Heart left ventricle (tissue), 16 donors: ENCODE results near the gene UTP18. TPM values are rescaled to one million over a fixed set of nuclear protein-coding genes. Genes with fewer than 3 reads are reported as not detected.

ENCODE experiments used
- ATAC-seq, 4 donors: fragments of 200-7000 bp; cut with Tn5 transposase; one replicate each; pipeline ENCODE4 v1.9.1; 2020 to 2022; ENCODE audit warnings: moderate library complexity in 4 of 4, mild to moderate bottlenecking in 3 of 4, moderate number of reproducible peaks in 1 of 4
- DNase-seq, 5 donors: peaks; one replicate each; pipeline ENCODE4 v3.0.0-alpha.2; 2020
- H3K27ac ChIP-seq, 12 donors: fragments of 200-600 bp; sonication (generic) in 4 of 12; one replicate each; pipeline versions ENCODE4 v1.5.0 to v1.8.0; 2016 to 2022; ENCODE audit warnings: mild to moderate bottlenecking in 2 of 12
- H3K27me3 ChIP-seq, 9 donors: fragments of 200-600 bp; sonication (generic) in 2 of 9; one replicate each; pipeline versions ENCODE4 v1.5.1 to v1.8.0; 2016 to 2022; ENCODE audit warnings: mild to moderate bottlenecking in 3 of 9
- H3K36me3 ChIP-seq, 9 donors: fragments of 200-600 bp; sonication (generic) in 2 of 9; one replicate each; pipeline versions ENCODE4 v1.5.0 to v1.8.0; 2018 to 2022; ENCODE audit warnings: mild to moderate bottlenecking in 2 of 9
- H3K4me1 ChIP-seq, 12 donors: fragments of 200-600 bp; sonication (generic) in 4 of 12; one replicate each; pipeline versions ENCODE4 v1.5.0 to v1.8.0; 2016 to 2022; ENCODE audit warnings: mild to moderate bottlenecking in 3 of 12
- H3K4me3 ChIP-seq, 12 donors: fragments of 200-600 bp; sonication (generic) in 4 of 12; one replicate each; pipeline versions ENCODE4 v1.5.0 to v1.8.0; 2017 to 2022; ENCODE audit warnings: mild to moderate bottlenecking in 9 of 12, moderate library complexity in 4 of 12
- H3K9me3 ChIP-seq, 12 donors: fragments of 200-600 bp; sonication (generic) in 4 of 12; one replicate each; pipeline versions ENCODE4 v1.5.0 to v1.8.0; 2016 to 2022; ENCODE audit warnings: mild to moderate bottlenecking in 1 of 12
- CTCF ChIP-seq, 12 donors: fragments of 200-600 bp; sonication (generic) in 4 of 12; IDR thresholded peaks; one replicate each; pipeline versions ENCODE4 v1.5.0 to v1.8.0; 2018 to 2022; ENCODE audit warnings: antibody characterized with exemption in 12 of 12, mild to moderate bottlenecking in 5 of 12
- POLR2A ChIP-seq, 2 donors: fragments of 450-650 bp; IDR thresholded peaks; one replicate each; pipeline ENCODE4 v1.6.1; 2017; ENCODE audit warnings: antibody characterized with exemption in 2 of 2, mild to moderate bottlenecking in 2 of 2, moderate library complexity in 2 of 2
- WGBS, 4 donors: extraction: QIAGEN DNeasy Blood & Tissue Kit in 2 of 4; methylation state at CpG; one replicate each; pipeline versions ENCODE4 v1.1.5 to v1.1.7; 2013 to 2018; 5-methylcytosine and 5-hydroxymethylcytosine counted together
- intact Hi-C, 10 donors: fragments of 100-400 bp; cut with DNase I; formaldehyde crosslinking; loops; one replicate each; pipeline versions ENCODE4 v1.11.1 to v1.14.2; 2022
- polyA plus RNA-seq, 2 donors: library from polyadenylated mRNA; stranded (reverse); fragments of 200-250 nt; gene quantifications; one replicate each; pipeline ENCODE4 v1.2.3, GENCODE V29; 2013
- total RNA-seq, 9 donors: library from RNA; depleted of rRNA in 2 of 9; stranded (reverse); fragments of >200 nt in 2 of 9; fragmentation: NEBNext Ultra II Directional in 3 of 9; extraction: Animal tissue kit (Norgen Biotek cat#: 25700) in 3 of 9; gene quantifications; one replicate each; pipeline versions ENCODE4 v1.1.0 to v1.2.4, GENCODE V29; 2016 to 2023
- donor health status: ischemic (EF 13 %, LVEDD 7.1; RV severe dilation, severe dysfunction).
- donor health status: healthy with polysubstance abuse.
- donor health status: DM: no; HTN: yes; CAD: no.
- donor health status: DM: no; HTN: no; CAD: no.
- donor health status: ischemic (EF 25% LVEDD 6.9; RV normal size, moderate dysfunction).
- donor health status: ischemic (EF 25% LVEDD 5.7; RV mildly dilated, moderate dysfunction).
- donor health status: healthy.
- donor health status: DM: yes; HTN: yes; CAD: no.
- donor health status: ischemic (EF 35%, LVEDD 5.7; RV mildly dilated, moderate dysfunction).
- donor health status: nonischemic (EF 11% LVEDD 7.7; RV severe dilation, severe dysfunction).
- donor health status: DM: yes; HTN: yes; CAD: no.
- donor health status: PGD.
- donor health status: ischemic (EF 29% LVEDD 5.4; RV normal size, mild dysfunction).
- donor health status: nonischemic (EF 23%, LVEDD 6.1; RV moderate dilation, normal function).

Gene UTP18
- total and polyA plus RNA-seq, 11 donors, result 5.3 to 16.7 (median 8.1) TPM

- WGBS, 4 donors, result 1 to 2% (median 1%) methylated on average over 15 to 18 of the region's 18 CpGs
- Histone ChIP-seq H3K4me1 (peaks cover 6 to 71% (median 47%) of the 10 kb centered on the region in 12 donors), H3K27me3 (no peaks in the 10 kb centered on the region), H3K9me3 (no peaks in the 10 kb centered on the region), H3K27ac (peak overlapping the region; percentile 90 to 99 (median 96)), H3K36me3 (peaks cover 0 to 56% (median 31%) of the 10 kb centered on the region in 9 donors), H3K4me3 (peak overlapping the region; percentile 70 to 100 (median 90))
- TF ChIP-seq CTCF (IDR thresholded peaks at IDR 0.05) (no peak), POLR2A (IDR thresholded peaks at IDR 0.05) (no peak)
- intact Hi-C loops, result no loop called here
- DNase-seq (peak in 3 of 5 donors; percentile 11 to 31 (median 21)), ATAC-seq (no peak)
These were observed 1.4 kb upstream of the UTP18 start for GRCh38 chr17:51258756-51259563.

- peaks cover 0 to 56% (median 31%) of the 10 kb centered on the region in 9 donors for H3K36me3 ChIP-seq
These were observed 646 bp upstream of the UTP18 start, which contains the start of gene MBTD1 for GRCh38 chr17:51259564-51260236. TSS of gene MBTD1 (minus strand) at chr17:51260049. CDS start at chr17:51225161, 34,888 bp downstream.

GRCh38 chr17:51261024-51261963 lies 948 bp downstream of the UTP18 start:
- WGBS, 4 donors, result 7 to 21% (median 10%) methylated on average over 20 to 42 of the region's 42 CpGs
- DNase-seq, result peak in 4 of 5 donors; percentile 24 to 70 (median 46)
- Histone ChIP-seq H3K36me3 (peaks cover 0 to 56% (median 33%) of the 10 kb centered on the region in 9 donors), H3K4me1 (peaks cover 6 to 57% (median 41%) of the 10 kb centered on the region in 12 donors), H3K4me3 (peak overlapping the region; percentile 70 to 100 (median 90)), H3K27me3 (no peaks in the 10 kb centered on the region), H3K27ac (peak overlapping the region; percentile 90 to 99 (median 96)), H3K9me3 (no peaks in the 10 kb centered on the region)
- intact Hi-C loops, result no loop called here
- no peak for ATAC-seq
- TF ChIP-seq CTCF (IDR thresholded peaks at IDR 0.05), result no peak
- no peak for TF ChIP-seq POLR2A (IDR thresholded peaks at IDR 0.05)

More at GRCh38 chr17:51259564-51260236, 646 bp upstream of the UTP18 start, which contains the start of gene MBTD1:
- H3K27ac ChIP-seq, result peak within 1 kb of the TSS; percentile 90 to 99 (median 96)
- H3K9me3 ChIP-seq, result no peaks in the 10 kb centered on the region
- TF ChIP-seq POLR2A (IDR thresholded peaks at IDR 0.05) (peak in 1 of 2 donors; percentile 31), CTCF (IDR thresholded peaks at IDR 0.05) (no peak)
- 1 to 2% (median 1%) methylated on average over 29 to 42 of the region's 42 CpGs for WGBS, 4 donors
- intact Hi-C loops, result no loop called here
- H3K4me1 ChIP-seq, result peaks cover 6 to 63% (median 46%) of the 10 kb centered on the region in 12 donors
- DNase-seq, result peak; percentile 96 to 97 (median 96)
- peak; percentile 92 to 97 (median 96) for ATAC-seq
- no peaks in the 10 kb centered on the region for H3K27me3 ChIP-seq
- peak within 1 kb of the TSS; percentile 70 to 100 (median 90) for H3K4me3 ChIP-seq
